GM23338 (cell line): ENCODE results near the gene BCAS3. TPM values are rescaled to one million over a fixed set of nuclear protein-coding genes. Genes with fewer than 3 reads are reported as not detected.

Experiments used
- ATAC-seq: fragments of 200-7000 bp; cut with Tn5 transposase; 3 replicates; pipeline ENCODE4 v1.9.1; 2020
- DNase-seq: peaks from one replicate; pipeline ENCODE4 v3.0.0-alpha.2; 2015; ENCODE audit warnings: low spot score
- H2AFZ ChIP-seq: fragments of 200-600 bp; sonication (generic); 2 replicates; pipeline ENCODE4 v1.8.0; 2016; ENCODE audit warnings: antibody characterized with exemption, mild to moderate bottlenecking, moderate library complexity
- H3F3A ChIP-seq: fragments of 200-600 bp; sonication (generic); replicated peaks from 2 replicates; pipeline ENCODE4 v1.8.0; 2017; ENCODE audit warnings: antibody characterized with exemption, mixed run types, low read depth
- H3K27ac ChIP-seq: fragments of 200-600 bp; sonication (generic); 2 replicates; pipeline ENCODE4 v1.6.1; 2016; ENCODE audit warnings: low read depth
- H3K27me3 ChIP-seq: fragments of 200-600 bp; sonication (generic); 2 replicates; pipeline ENCODE4 v1.8.0; 2016; ENCODE audit warnings: mild to moderate bottlenecking, mixed run types, moderate library complexity; ENCODE audit not compliant: insufficient read depth
- H3K36me3 ChIP-seq: fragments of 200-600 bp; sonication (generic); 2 replicates; pipeline ENCODE4 v1.8.0; 2016; ENCODE audit warnings: mild to moderate bottlenecking; ENCODE audit not compliant: insufficient read depth
- H3K4me1 ChIP-seq: fragments of 200-600 bp; sonication (generic); 2 replicates; pipeline ENCODE4 v1.8.0; 2016; ENCODE audit warnings: mild to moderate bottlenecking, moderate library complexity; ENCODE audit not compliant: insufficient read depth
- H3K4me2 ChIP-seq: fragments of 200-600 bp; sonication (generic); 2 replicates; pipeline ENCODE4 v1.7.1; 2017; ENCODE audit warnings: mixed run types
- H3K4me3 ChIP-seq: fragments of 200-600 bp; sonication (generic); 2 replicates; pipeline ENCODE4 v1.6.1; 2016; ENCODE audit warnings: mixed run types
- H3K79me2 ChIP-seq: fragments of 200-600 bp; sonication (generic); replicated peaks from 2 replicates; pipeline ENCODE4 v1.8.0; 2017; ENCODE audit warnings: mild to moderate bottlenecking; ENCODE audit not compliant: insufficient read depth
- H3K9me2 ChIP-seq: fragments of 200-600 bp; sonication (generic); 2 replicates; pipeline ENCODE4 v1.8.0; 2017; ENCODE audit not compliant: insufficient read depth
- H4K20me1 ChIP-seq: fragments of 200-600 bp; sonication (generic); replicated peaks from 2 replicates; pipeline ENCODE4 v1.8.0; 2017; ENCODE audit warnings: mild to moderate bottlenecking; ENCODE audit not compliant: insufficient read depth
- H3K27ac Mint-ChIP-seq: 2 replicates; pipeline ENCODE4 v1.8.0; 2020; ENCODE audit warnings: inconsistent platforms, mild to moderate bottlenecking, moderate library complexity, mixed read lengths
- H3K27me3 Mint-ChIP-seq: 3 replicates; pipeline ENCODE4 v1.8.0; 2022; ENCODE audit warnings: low read depth, mild to moderate bottlenecking, moderate library complexity, mixed read lengths, inconsistent platforms; ENCODE audit not compliant: insufficient read depth, poor library complexity
- H3K36me3 Mint-ChIP-seq: 3 replicates; pipeline ENCODE4 v1.8.0; 2021; ENCODE audit warnings: low read depth, mild to moderate bottlenecking, inconsistent platforms, moderate library complexity, mixed read lengths
- H3K4me1 Mint-ChIP-seq: 3 replicates; pipeline ENCODE4 v1.8.0; 2020; ENCODE audit warnings: mild to moderate bottlenecking, inconsistent platforms, mixed read lengths
- H3K4me3 Mint-ChIP-seq: 3 replicates; pipeline ENCODE4 v1.8.0; 2021; ENCODE audit warnings: moderate library complexity, mild to moderate bottlenecking, inconsistent platforms, mixed read lengths
- H3K9me3 Mint-ChIP-seq: 3 replicates; pipeline ENCODE4 v1.8.0; 2020; ENCODE audit warnings: moderate library complexity, mild to moderate bottlenecking, inconsistent platforms, mixed read lengths
- CREB1 ChIP-seq: fragments of 250-450 bp; sonication (Bioruptor Pico); IDR thresholded peaks from 2 replicates; pipeline ENCODE4 v1.5.0; 2020; ENCODE audit warnings: low read depth, mild to moderate bottlenecking, moderate library complexity
- EZH2 ChIP-seq: fragments of 200-600 bp; sonication (generic); IDR thresholded peaks from one replicate; pipeline ENCODE4 v1.8.0; 2017; ENCODE audit warnings: antibody characterized with exemption, mild to moderate bottlenecking, low read depth; ENCODE audit not compliant: unreplicated experiment
- EZH2phosphoT487 ChIP-seq: fragments of 200-600 bp; sonication (generic); IDR thresholded peaks from one replicate; pipeline ENCODE4 v1.8.1; 2018; ENCODE audit warnings: antibody characterized with exemption; ENCODE audit not compliant: unreplicated experiment
- JUNB ChIP-seq: IDR thresholded peaks from one replicate; pipeline ENCODE4 v1.6.1; 2016; ENCODE audit warnings: antibody characterized with exemption; ENCODE audit not compliant: unreplicated experiment
- NANOG ChIP-seq: IDR thresholded peaks from 2 replicates; pipeline ENCODE4 v1.6.1; 2016; ENCODE audit warnings: antibody characterized with exemption, borderline replicate concordance
- POLR2AphosphoS5 ChIP-seq: IDR thresholded peaks from 2 replicates; pipeline ENCODE4 v1.6.1; 2016; ENCODE audit warnings: antibody characterized with exemption, low read depth
- STAT1 ChIP-seq: IDR thresholded peaks from one replicate; pipeline ENCODE4 v1.6.1; 2016; ENCODE audit warnings: antibody characterized with exemption; ENCODE audit not compliant: unreplicated experiment
- ZNF114 ChIP-seq: fragments of 250-450 bp; sonication (Bioruptor Pico); IDR thresholded peaks from 2 replicates; pipeline ENCODE4 v1.5.0; 2020; ENCODE audit warnings: mild to moderate bottlenecking, moderate library complexity
- ZNF331 ChIP-seq: fragments of 250-450 bp; sonication (Bioruptor Pico); IDR thresholded peaks from 2 replicates; pipeline ENCODE4 v1.5.0; 2020; ENCODE audit warnings: low read depth, mild to moderate bottlenecking, moderate library complexity
- polyA plus RNA-seq: library from polyadenylated mRNA; unstranded; fragments of >200 nt; fragmentation: Nextera tagmentation; extraction: Ambion mirVana; gene quantifications from 2 replicates; pipeline ENCODE4 v1.2.1, GENCODE V29; 2016
- total RNA-seq: library from RNA; depleted of rRNA; stranded (reverse); fragments of >200 nt; shearing (Covaris generic); gene quantifications from 2 replicates; pipeline ENCODE4 v1.2.3, GENCODE V29; 2014
- TF ChIP-seq, protein P1 (sequence below): IDR thresholded peaks from one replicate; pipeline ENCODE4 v1.6.1; 2018; ENCODE audit warnings: antibody characterized with exemption; ENCODE audit not compliant: unreplicated experiment
- TF ChIP-seq, protein P2 (sequence below): IDR thresholded peaks from 2 replicates; pipeline ENCODE4 v1.6.1; 2016; ENCODE audit warnings: antibody characterized with exemption
- TF ChIP-seq, protein P3 (sequence below): fragments of 250-450 bp; sonication (Bioruptor Pico); IDR thresholded peaks from 2 replicates; pipeline ENCODE4 v1.5.0; 2020; ENCODE audit warnings: mild to moderate bottlenecking, moderate library complexity
- TF ChIP-seq, protein P4 (sequence below), 2 experiments: fragments of 200-600 bp in 1 of 2; sonication (generic) in 1 of 2; conservative IDR thresholded peaks; 2 replicates each; pipeline versions ENCODE4 v1.5.1 to v1.6.1; 2016 to 2017; ENCODE audit warnings: antibody characterized with exemption in 2 of 2, low read depth in 2 of 2, mild to moderate bottlenecking in 2 of 2, moderate library complexity in 1 of 2

BCAS3 gene
- total and polyA plus RNA-seq, 2 experiments from 2014 or later: 8.2 to 28.0 TPM

DNA sequence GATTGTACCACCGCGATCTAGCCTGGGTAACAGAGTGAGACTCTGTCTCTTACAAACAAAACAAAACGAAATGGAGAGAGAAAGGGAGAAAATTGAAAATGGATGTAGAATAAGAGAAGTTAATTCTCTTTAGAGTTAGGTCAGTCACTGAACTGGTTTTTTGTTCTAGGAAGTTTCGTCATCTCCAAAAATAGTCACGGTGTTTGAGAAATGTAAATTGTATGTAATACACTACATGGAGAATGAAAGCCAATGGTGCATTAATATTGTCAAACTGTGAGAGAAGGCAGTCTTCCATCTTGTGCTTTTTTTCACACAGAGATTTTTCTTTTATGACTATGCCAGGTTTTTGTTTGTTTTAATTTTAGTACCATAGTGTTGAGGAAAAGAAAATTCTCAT, 145.9 kb downstream of the BCAS3 start:
- Mint-ChIP-seq H3K4me3 (no peak overlapping the region), H3K4me1 (peaks cover 10% of the 10 kb centered on the region; the same call in 2 of the 3 replicates), H3K36me3 (no peaks in the 10 kb centered on the region), H3K27me3 (no peaks in the 10 kb centered on the region), H3K9me3 (no peaks in the 10 kb centered on the region), H3K27ac (no peak overlapping the region)
- no peak overlapping the region for H3K27ac ChIP-seq
- no peak overlapping the region for H3K4me2 ChIP-seq
- TF ChIP-seq, protein P1, sequence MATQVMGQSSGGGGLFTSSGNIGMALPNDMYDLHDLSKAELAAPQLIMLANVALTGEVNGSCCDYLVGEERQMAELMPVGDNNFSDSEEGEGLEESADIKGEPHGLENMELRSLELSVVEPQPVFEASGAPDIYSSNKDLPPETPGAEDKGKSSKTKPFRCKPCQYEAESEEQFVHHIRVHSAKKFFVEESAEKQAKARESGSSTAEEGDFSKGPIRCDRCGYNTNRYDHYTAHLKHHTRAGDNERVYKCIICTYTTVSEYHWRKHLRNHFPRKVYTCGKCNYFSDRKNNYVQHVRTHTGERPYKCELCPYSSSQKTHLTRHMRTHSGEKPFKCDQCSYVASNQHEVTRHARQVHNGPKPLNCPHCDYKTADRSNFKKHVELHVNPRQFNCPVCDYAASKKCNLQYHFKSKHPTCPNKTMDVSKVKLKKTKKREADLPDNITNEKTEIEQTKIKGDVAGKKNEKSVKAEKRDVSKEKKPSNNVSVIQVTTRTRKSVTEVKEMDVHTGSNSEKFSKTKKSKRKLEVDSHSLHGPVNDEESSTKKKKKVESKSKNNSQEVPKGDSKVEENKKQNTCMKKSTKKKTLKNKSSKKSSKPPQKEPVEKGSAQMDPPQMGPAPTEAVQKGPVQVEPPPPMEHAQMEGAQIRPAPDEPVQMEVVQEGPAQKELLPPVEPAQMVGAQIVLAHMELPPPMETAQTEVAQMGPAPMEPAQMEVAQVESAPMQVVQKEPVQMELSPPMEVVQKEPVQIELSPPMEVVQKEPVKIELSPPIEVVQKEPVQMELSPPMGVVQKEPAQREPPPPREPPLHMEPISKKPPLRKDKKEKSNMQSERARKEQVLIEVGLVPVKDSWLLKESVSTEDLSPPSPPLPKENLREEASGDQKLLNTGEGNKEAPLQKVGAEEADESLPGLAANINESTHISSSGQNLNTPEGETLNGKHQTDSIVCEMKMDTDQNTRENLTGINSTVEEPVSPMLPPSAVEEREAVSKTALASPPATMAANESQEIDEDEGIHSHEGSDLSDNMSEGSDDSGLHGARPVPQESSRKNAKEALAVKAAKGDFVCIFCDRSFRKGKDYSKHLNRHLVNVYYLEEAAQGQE: no peak
- TF ChIP-seq, protein P2, sequence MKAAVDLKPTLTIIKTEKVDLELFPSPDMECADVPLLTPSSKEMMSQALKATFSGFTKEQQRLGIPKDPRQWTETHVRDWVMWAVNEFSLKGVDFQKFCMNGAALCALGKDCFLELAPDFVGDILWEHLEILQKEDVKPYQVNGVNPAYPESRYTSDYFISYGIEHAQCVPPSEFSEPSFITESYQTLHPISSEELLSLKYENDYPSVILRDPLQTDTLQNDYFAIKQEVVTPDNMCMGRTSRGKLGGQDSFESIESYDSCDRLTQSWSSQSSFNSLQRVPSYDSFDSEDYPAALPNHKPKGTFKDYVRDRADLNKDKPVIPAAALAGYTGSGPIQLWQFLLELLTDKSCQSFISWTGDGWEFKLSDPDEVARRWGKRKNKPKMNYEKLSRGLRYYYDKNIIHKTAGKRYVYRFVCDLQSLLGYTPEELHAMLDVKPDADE: no peak
- TF ChIP-seq CREB1 (CRISPR knock-in tag): no peak
- TF ChIP-seq, protein P3, sequence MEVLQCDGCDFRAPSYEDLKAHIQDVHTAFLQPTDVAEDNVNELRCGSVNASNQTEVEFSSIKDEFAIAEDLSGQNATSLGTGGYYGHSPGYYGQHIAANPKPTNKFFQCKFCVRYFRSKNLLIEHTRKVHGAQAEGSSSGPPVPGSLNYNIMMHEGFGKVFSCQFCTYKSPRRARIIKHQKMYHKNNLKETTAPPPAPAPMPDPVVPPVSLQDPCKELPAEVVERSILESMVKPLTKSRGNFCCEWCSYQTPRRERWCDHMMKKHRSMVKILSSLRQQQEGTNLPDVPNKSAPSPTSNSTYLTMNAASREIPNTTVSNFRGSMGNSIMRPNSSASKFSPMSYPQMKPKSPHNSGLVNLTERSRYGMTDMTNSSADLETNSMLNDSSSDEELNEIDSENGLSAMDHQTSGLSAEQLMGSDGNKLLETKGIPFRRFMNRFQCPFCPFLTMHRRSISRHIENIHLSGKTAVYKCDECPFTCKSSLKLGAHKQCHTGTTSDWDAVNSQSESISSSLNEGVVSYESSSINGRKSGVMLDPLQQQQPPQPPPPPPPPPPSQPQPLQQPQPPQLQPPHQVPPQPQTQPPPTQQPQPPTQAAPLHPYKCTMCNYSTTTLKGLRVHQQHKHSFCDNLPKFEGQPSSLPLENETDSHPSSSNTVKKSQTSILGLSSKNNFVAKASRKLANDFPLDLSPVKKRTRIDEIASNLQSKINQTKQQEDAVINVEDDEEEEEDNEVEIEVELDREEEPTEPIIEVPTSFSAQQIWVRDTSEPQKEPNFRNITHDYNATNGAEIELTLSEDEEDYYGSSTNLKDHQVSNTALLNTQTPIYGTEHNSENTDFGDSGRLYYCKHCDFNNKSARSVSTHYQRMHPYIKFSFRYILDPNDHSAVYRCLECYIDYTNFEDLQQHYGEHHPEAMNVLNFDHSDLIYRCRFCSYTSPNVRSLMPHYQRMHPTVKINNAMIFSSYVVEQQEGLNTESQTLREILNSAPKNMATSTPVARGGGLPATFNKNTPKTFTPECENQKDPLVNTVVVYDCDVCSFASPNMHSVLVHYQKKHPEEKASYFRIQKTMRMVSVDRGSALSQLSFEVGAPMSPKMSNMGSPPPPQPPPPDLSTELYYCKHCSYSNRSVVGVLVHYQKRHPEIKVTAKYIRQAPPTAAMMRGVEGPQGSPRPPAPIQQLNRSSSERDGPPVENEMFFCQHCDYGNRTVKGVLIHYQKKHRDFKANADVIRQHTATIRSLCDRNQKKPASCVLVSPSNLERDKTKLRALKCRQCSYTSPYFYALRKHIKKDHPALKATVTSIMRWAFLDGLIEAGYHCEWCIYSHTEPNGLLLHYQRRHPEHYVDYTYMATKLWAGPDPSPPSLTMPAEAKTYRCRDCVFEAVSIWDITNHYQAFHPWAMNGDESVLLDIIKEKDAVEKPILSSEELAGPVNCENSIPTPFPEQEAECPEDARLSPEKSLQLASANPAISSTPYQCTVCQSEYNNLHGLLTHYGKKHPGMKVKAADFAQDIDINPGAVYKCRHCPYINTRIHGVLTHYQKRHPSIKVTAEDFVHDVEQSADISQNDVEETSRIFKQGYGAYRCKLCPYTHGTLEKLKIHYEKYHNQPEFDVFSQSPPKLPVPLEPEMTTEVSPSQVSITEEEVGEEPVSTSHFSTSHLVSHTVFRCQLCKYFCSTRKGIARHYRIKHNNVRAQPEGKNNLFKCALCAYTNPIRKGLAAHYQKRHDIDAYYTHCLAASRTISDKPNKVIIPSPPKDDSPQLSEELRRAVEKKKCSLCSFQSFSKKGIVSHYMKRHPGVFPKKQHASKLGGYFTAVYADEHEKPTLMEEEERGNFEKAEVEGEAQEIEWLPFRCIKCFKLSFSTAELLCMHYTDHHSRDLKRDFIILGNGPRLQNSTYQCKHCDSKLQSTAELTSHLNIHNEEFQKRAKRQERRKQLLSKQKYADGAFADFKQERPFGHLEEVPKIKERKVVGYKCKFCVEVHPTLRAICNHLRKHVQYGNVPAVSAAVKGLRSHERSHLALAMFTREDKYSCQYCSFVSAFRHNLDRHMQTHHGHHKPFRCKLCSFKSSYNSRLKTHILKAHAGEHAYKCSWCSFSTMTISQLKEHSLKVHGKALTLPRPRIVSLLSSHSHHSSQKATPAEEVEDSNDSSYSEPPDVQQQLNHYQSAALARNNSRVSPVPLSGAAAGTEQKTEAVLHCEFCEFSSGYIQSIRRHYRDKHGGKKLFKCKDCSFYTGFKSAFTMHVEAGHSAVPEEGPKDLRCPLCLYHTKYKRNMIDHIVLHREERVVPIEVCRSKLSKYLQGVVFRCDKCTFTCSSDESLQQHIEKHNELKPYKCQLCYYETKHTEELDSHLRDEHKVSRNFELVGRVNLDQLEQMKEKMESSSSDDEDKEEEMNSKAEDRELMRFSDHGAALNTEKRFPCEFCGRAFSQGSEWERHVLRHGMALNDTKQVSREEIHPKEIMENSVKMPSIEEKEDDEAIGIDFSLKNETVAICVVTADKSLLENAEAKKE (CRISPR knock-in tag): no peak
- TF ChIP-seq NANOG: no peak
- TF ChIP-seq EZH2: no peak
- no peak for TF ChIP-seq POLR2AphosphoS5
- TF ChIP-seq EZH2phosphoT487: no peak
- no peak for TF ChIP-seq ZNF331 (CRISPR knock-in tag)
- no peak for TF ChIP-seq JUNB
- TF ChIP-seq, protein P4, sequence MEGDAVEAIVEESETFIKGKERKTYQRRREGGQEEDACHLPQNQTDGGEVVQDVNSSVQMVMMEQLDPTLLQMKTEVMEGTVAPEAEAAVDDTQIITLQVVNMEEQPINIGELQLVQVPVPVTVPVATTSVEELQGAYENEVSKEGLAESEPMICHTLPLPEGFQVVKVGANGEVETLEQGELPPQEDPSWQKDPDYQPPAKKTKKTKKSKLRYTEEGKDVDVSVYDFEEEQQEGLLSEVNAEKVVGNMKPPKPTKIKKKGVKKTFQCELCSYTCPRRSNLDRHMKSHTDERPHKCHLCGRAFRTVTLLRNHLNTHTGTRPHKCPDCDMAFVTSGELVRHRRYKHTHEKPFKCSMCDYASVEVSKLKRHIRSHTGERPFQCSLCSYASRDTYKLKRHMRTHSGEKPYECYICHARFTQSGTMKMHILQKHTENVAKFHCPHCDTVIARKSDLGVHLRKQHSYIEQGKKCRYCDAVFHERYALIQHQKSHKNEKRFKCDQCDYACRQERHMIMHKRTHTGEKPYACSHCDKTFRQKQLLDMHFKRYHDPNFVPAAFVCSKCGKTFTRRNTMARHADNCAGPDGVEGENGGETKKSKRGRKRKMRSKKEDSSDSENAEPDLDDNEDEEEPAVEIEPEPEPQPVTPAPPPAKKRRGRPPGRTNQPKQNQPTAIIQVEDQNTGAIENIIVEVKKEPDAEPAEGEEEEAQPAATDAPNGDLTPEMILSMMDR (conservative IDR thresholded peaks at IDR 0.05; ENCODE audit: low read depth in 2 of 2): no peak
- TF ChIP-seq STAT1: no peak
- no peak for TF ChIP-seq ZNF114 (CRISPR knock-in tag)
- H3K4me1 ChIP-seq: no peaks in the 10 kb centered on the region
- H3K9me2 ChIP-seq: no peaks in the 10 kb centered on the region
- no peaks in the 10 kb centered on the region for H3K79me2 ChIP-seq
- no peaks in the 10 kb centered on the region for H3K27me3 ChIP-seq
- H2AFZ ChIP-seq: no peak overlapping the region
- no peaks in the 10 kb centered on the region for H3K36me3 ChIP-seq
- no peaks in the 10 kb centered on the region for H3F3A ChIP-seq
- DNase-seq (no peak), ATAC-seq (no peak)
- no peaks in the 10 kb centered on the region for H4K20me1 ChIP-seq
- H3K4me3 ChIP-seq: no peak overlapping the region
